OCI-LY7 (cell line): ENCODE data around the gene TTC23L. TPM values are rescaled to one million over a fixed set of nuclear protein-coding genes. Genes with fewer than 3 reads are reported as not detected.

Source experiments
- BruUV-seq: library from RNA; stranded (reverse); fragments of 400-500 nt; replicated peaks from 2 replicates; lab custom pipeline; 2021; lab: Mats Ljungman, UMichigan
- CTCF ChIA-PET: fragments of 300-600 bp; sonication (Branson Sonifier 250); formaldehyde crosslinking; loops from one replicate; lab custom pipeline; 2022; ENCODE audit warnings: antibody characterized with exemption; ENCODE audit not compliant: unreplicated experiment; lab: Charles Lee
- POLR2A ChIA-PET: fragments of 300-600 bp; sonication (Branson Sonifier 250); formaldehyde crosslinking; loops from one replicate; lab custom pipeline; 2022; ENCODE audit warnings: antibody characterized with exemption; lab: Charles Lee
- DNase-seq: peaks from one replicate; pipeline ENCODE4 v3.0.0-alpha.2; 2015; ENCODE audit warnings: low spot score
- H2AFZ ChIP-seq: fragments of 200-600 bp; sonication (generic), shearing (Covaris generic); 2 replicates; pipeline ENCODE4 v1.6.1; 2014; ENCODE audit warnings: mild to moderate bottlenecking, antibody characterized with exemption, low read length, moderate library complexity
- H3K27ac ChIP-seq: fragments of 200-600 bp; sonication (generic); 2 replicates; pipeline ENCODE4 v1.5.1; 2014; ENCODE audit warnings: mixed run types, low read depth, mild to moderate bottlenecking, moderate library complexity, low read length, inconsistent platforms; ENCODE audit not compliant: poor library complexity, severe bottlenecking
- H3K36me3 ChIP-seq: fragments of 200-600 bp; sonication (generic); 2 replicates; pipeline ENCODE4 v1.6.1; 2014; ENCODE audit warnings: mild to moderate bottlenecking, antibody characterized with exemption, low read length, moderate library complexity, mixed read lengths; ENCODE audit not compliant: insufficient read depth
- H3K4me1 ChIP-seq: fragments of 200-600 bp; sonication (generic); 2 replicates; pipeline ENCODE4 v1.5.1; 2014; ENCODE audit warnings: mild to moderate bottlenecking, low read length; ENCODE audit not compliant: insufficient read depth, poor library complexity, severe bottlenecking
- H3K4me2 ChIP-seq: fragments of 200-600 bp; sonication (generic); 2 replicates; pipeline ENCODE4 v1.6.1; 2014; ENCODE audit warnings: mild to moderate bottlenecking, low read length
- H3K4me3 ChIP-seq: fragments of 200-600 bp; sonication (generic); 2 replicates; pipeline ENCODE4 v1.5.1; 2014; ENCODE audit warnings: mild to moderate bottlenecking, low read depth, low read length; ENCODE audit not compliant: poor library complexity, severe bottlenecking
- H3K79me2 ChIP-seq: fragments of 200-600 bp; sonication (generic); 2 replicates; pipeline ENCODE4 v1.6.1; 2016; ENCODE audit warnings: low read depth, mild to moderate bottlenecking, low read length, moderate library complexity, mixed read lengths; ENCODE audit not compliant: insufficient read depth
- H3K9me2 ChIP-seq: fragments of 200-600 bp; sonication (generic); 2 replicates; pipeline ENCODE4 v1.6.1; 2016; ENCODE audit warnings: mild to moderate bottlenecking, low read length, mixed read lengths; ENCODE audit not compliant: insufficient read depth
- H3K9me3 ChIP-seq: fragments of 200-600 bp; sonication (generic); 2 replicates; pipeline ENCODE4 v1.6.1; 2014; ENCODE audit warnings: mild to moderate bottlenecking, mixed run types, low read length, mixed read lengths
- H4K20me1 ChIP-seq: fragments of 200-600 bp; sonication (generic); 2 replicates; pipeline ENCODE4 v1.6.1; 2014; ENCODE audit warnings: mild to moderate bottlenecking, antibody characterized with exemption, low read length, moderate library complexity, mixed read lengths; ENCODE audit not compliant: insufficient read depth
- EZH2phosphoT487 ChIP-seq: fragments of 200-600 bp; sonication (generic); IDR thresholded peaks from 2 replicates; pipeline ENCODE4 v1.6.1; 2018; ENCODE audit warnings: low read depth, borderline replicate concordance, mild to moderate bottlenecking, mixed run types, antibody characterized with exemption, low read length, moderate library complexity, mixed read lengths
- intact Hi-C: fragments of 100-400 bp; cut with micrococcal nuclease; formaldehyde crosslinking; loops from one replicate; pipeline ENCODE4 v1.10.0; 2022; ENCODE audit not compliant: unreplicated experiment
- total RNA-seq, 2 experiments: library from RNA; depleted of rRNA in 1 of 2; stranded (reverse); fragments of >200 nt in 1 of 2; shearing (Covaris generic) in 1 of 2; gene quantifications; 2 replicates each; pipeline ENCODE4 v1.2.3, GENCODE V29; 2014 to 2022
- TF ChIP-seq, protein P1 (sequence below): fragments of 200-600 bp; sonication (generic); conservative IDR thresholded peaks from 2 replicates; pipeline ENCODE4 v1.5.1; 2014; ENCODE audit warnings: mild to moderate bottlenecking, antibody characterized with exemption, low read length, moderate library complexity, mixed read lengths

The TTC23L gene
- total RNA-seq, 2 experiments from 2014 or later: 0.06 to 1.4 TPM

DNA sequence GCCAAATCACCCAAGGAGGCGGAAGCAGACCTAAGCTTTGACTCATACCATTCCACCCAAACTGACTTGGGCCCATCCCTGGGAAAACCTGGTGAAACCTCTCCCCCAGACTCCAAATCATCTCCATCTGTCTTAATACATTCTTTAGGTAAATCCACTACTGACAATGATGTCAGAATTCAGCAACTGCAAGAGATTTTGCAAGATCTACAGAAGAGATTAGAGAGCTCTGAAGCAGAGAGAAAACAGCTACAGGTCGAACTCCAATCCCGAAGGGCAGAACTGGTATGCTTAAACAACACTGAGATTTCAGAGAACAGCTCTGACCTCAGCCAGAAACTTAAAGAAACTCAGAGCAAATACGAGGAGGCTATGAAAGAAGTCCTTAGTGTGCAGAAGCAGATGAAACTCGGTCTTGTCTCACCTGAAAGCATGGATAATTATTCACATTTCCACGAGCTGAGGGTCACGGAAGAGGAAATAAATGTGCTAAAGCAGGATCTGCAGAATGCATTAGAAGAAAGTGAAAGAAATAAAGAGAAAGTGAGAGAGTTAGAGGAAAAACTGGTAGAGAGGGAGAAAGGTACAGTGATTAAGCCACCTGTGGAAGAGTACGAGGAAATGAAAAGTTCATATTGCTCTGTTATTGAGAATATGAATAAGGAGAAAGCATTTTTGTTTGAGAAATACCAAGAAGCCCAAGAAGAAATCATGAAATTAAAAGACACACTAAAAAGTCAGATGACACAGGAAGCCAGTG, 15.8 kb upstream of the TTC23L start:
- BruUV-seq: no TSS peak
- Histone ChIP-seq H3K4me1 (peaks cover 24% of the 10 kb centered on the region), H3K36me3 (no peaks in the 10 kb centered on the region), H2AFZ (peak overlapping the region; percentile 62), H3K4me2 (peak overlapping the region; percentile 52), H3K9me2 (no peaks in the 10 kb centered on the region), H3K4me3 (peak overlapping the region; percentile 32), H3K27ac (peak overlapping the region; percentile 57), H3K79me2 (no peaks in the 10 kb centered on the region), H4K20me1 (no peaks in the 10 kb centered on the region), H3K9me3 (no peaks in the 10 kb centered on the region)
- TF ChIP-seq, protein P1, sequence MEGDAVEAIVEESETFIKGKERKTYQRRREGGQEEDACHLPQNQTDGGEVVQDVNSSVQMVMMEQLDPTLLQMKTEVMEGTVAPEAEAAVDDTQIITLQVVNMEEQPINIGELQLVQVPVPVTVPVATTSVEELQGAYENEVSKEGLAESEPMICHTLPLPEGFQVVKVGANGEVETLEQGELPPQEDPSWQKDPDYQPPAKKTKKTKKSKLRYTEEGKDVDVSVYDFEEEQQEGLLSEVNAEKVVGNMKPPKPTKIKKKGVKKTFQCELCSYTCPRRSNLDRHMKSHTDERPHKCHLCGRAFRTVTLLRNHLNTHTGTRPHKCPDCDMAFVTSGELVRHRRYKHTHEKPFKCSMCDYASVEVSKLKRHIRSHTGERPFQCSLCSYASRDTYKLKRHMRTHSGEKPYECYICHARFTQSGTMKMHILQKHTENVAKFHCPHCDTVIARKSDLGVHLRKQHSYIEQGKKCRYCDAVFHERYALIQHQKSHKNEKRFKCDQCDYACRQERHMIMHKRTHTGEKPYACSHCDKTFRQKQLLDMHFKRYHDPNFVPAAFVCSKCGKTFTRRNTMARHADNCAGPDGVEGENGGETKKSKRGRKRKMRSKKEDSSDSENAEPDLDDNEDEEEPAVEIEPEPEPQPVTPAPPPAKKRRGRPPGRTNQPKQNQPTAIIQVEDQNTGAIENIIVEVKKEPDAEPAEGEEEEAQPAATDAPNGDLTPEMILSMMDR: no peak
- no peak for TF ChIP-seq EZH2phosphoT487
- intact Hi-C loops: no loop called here
- DNase-seq: no peak
- CTCF ChIA-PET: interaction anchor here (0.6 kb wide), 1 partner anchor 326 kb away, joined by 3 read pairs; no protein-coding TSS in a partner anchor
- POLR2A ChIA-PET: interaction anchor here (0.6 to 4.3 kb wide), 9 partner anchors 10 to 92 kb away, joined by 3 to 22 read pairs (median 4); partner anchors contain the start of genes BRIX1, RAD1 and TTC23L

- CTCF ChIA-PET: interaction anchor here (1.0 kb wide), 1 partner anchor 77 kb away, joined by 3 read pairs; no protein-coding TSS in a partner anchor
- Histone ChIP-seq H3K27ac (no peak overlapping the region), H3K9me3 (no peaks in the 10 kb centered on the region), H4K20me1 (no peaks in the 10 kb centered on the region), H3K36me3 (no peaks in the 10 kb centered on the region), H3K79me2 (no peaks in the 10 kb centered on the region), H2AFZ (no peak overlapping the region), H3K4me2 (no peak overlapping the region; the same call in 1 of the 2 replicates), H3K9me2 (no peaks in the 10 kb centered on the region), H3K4me3 (no peak overlapping the region), H3K4me1 (peaks cover 30% of the 10 kb centered on the region)
- POLR2A ChIA-PET: interaction anchor here (1.0 to 4.3 kb wide), 3 partner anchors 9 to 15 kb away, joined by 6 to 16 read pairs (median 8); partner anchors contain the start of gene TTC23L
- TF ChIP-seq, protein P1: no peak
- TF ChIP-seq EZH2phosphoT487: no peak
- intact Hi-C loops: no loop called here
- BruUV-seq: no TSS peak
- DNase-seq: no peak
Measured at GRCh38 chr5:34826347-34826746, 12.6 kb upstream of the TTC23L start.
